ENCODE data around the gene HAVCR1.
A peak's percentile ranks its signal among the peaks of the same experiment; 100 is the strongest.

The HAVCR1 gene

GRCh38 chr5:157004893-157005551 is 53.9 kb downstream of the HAVCR1 start:
- DNase-seq (ENCODE audit: low spot score) (peak; percentile 38), FAIRE-seq (no peak)

- peak; percentile 15 for DNase-seq (ENCODE audit: low spot score)
- FAIRE-seq, result no peak
Measured at GRCh38 chr5:156991714-156992113, 67.2 kb downstream of the HAVCR1 start.

- no peak for FAIRE-seq
- DNase-seq (ENCODE audit: low spot score), result no peak
Measured at GRCh38 chr5:156984064-156984463, 74.9 kb downstream of the HAVCR1 start.

DNA sequence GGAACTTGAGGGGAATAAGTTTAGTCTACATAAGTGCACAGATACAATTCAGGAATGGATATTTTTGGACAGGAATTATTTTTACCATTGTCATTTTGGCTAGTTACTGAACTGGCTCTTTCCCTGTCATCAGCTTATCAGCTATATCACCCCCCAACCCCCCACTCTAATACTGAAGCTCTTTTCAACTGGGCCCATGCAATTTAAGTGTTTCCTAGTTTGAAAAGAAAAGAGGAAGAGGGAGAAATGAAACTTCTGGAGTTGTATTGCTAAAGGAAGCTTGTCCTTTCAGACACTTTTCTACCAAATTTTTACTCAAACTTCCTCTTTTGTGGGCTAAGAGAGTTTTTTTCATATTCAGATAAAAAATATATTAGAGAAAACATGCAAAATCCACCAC is 77.4 kb downstream of the HAVCR1 start:
- DNase-seq (ENCODE audit: low spot score) (no peak), FAIRE-seq (no peak)
